ENCODE data around the gene TEKTIP1.

TEKTIP1 gene

GRCh38 chr19:3535235-3535535, 3.8 kb upstream of the TEKTIP1 start:
- H3K4me3 ChIP-seq (ENCODE audit: low read depth, low read length): no peak overlapping the region
- in situ Hi-C loops (cut with HindIII; ENCODE audit: low sequenced_read_pairs): loop anchor here (5.0 kb wide), 1 partner anchor 87 kb away; no protein-coding TSS in a partner anchor
- no peak for DNase-seq (ENCODE audit: low read depth)
- TF ChIP-seq, protein P1, sequence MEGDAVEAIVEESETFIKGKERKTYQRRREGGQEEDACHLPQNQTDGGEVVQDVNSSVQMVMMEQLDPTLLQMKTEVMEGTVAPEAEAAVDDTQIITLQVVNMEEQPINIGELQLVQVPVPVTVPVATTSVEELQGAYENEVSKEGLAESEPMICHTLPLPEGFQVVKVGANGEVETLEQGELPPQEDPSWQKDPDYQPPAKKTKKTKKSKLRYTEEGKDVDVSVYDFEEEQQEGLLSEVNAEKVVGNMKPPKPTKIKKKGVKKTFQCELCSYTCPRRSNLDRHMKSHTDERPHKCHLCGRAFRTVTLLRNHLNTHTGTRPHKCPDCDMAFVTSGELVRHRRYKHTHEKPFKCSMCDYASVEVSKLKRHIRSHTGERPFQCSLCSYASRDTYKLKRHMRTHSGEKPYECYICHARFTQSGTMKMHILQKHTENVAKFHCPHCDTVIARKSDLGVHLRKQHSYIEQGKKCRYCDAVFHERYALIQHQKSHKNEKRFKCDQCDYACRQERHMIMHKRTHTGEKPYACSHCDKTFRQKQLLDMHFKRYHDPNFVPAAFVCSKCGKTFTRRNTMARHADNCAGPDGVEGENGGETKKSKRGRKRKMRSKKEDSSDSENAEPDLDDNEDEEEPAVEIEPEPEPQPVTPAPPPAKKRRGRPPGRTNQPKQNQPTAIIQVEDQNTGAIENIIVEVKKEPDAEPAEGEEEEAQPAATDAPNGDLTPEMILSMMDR (IDR thresholded peaks at IDR 0.05; ENCODE audit: low read depth, low read length, missing control alignments): no peak

- DNase-seq (ENCODE audit: low read depth): no peak
- H3K4me3 ChIP-seq (ENCODE audit: low read depth, low read length): no peak overlapping the region
- in situ Hi-C loops (cut with HindIII; ENCODE audit: low sequenced_read_pairs): loop anchor here (5.0 kb wide), 1 partner anchor 87 kb away; no protein-coding TSS in a partner anchor
- TF ChIP-seq, protein P1 (IDR thresholded peaks at IDR 0.05; ENCODE audit: low read depth, low read length, missing control alignments): no peak
Measured at GRCh38 chr19:3535563-3535965, 3.4 kb upstream of the TEKTIP1 start.

DNA sequence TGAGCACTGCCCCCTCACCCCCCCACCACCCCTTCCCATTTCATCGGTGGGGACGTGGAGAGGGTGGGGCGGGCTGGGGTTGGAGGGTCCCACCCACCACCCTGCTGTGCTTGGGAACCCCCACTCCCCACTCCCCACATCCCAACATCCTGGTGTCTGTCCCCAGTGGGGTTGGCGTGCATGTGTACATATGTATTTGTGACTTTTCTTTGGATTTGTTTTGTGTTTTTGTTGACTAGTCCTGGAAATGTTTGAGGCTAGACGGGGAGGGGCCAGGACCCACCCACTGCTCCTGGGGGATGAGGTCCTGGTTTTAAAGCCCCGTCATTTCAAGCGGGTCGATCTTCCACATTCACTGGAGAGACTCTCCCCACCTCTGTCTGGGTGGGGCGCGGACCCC, 3.0 kb upstream of the TEKTIP1 start:
- TF ChIP-seq, protein P1 (IDR thresholded peaks at IDR 0.05; ENCODE audit: low read depth, low read length, missing control alignments): no peak
- no peak overlapping the region for H3K4me3 ChIP-seq (ENCODE audit: low read depth, low read length)
- in situ Hi-C loops (cut with HindIII; ENCODE audit: low sequenced_read_pairs): loop anchor here (5.0 kb wide), 1 partner anchor 86 kb away; no protein-coding TSS in a partner anchor
- DNase-seq (ENCODE audit: low read depth): no peak

- TF ChIP-seq, protein P1 (IDR thresholded peaks at IDR 0.05; ENCODE audit: low read depth, low read length, missing control alignments): no peak
- no peak overlapping the region for H3K4me3 ChIP-seq (ENCODE audit: low read depth, low read length)
- in situ Hi-C loops (cut with HindIII; ENCODE audit: low sequenced_read_pairs): loop anchor here (5.0 kb wide), 1 partner anchor 86 kb away; no protein-coding TSS in a partner anchor
- DNase-seq (ENCODE audit: low read depth): no peak
Measured at GRCh38 chr19:3536429-3537100, 2.4 kb upstream of the TEKTIP1 start.

DNA sequence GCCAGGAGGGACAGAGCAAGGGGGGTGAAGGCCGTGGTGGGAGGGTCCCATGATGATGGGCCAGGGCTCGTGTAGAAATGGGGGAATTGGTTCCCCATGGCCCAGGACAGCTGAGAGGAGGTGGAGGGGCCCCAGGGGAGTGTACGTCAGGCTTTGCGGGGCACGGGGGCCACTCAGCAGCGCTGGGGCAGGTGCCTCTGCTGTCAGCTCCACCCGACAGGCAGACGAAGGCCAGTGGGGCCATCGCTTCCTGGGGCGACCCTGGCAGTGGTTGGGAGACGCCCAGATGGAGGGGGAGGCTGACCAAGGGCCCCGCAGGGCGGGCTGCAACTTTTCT, 1.9 kb upstream of the TEKTIP1 start:
- no peak overlapping the region for H3K4me3 ChIP-seq (ENCODE audit: low read depth, low read length)
- no peak for DNase-seq (ENCODE audit: low read depth)
- TF ChIP-seq, protein P1 (IDR thresholded peaks at IDR 0.05; ENCODE audit: low read depth, low read length, missing control alignments): no peak
- in situ Hi-C loops (cut with HindIII; ENCODE audit: low sequenced_read_pairs): loop anchor here (5.0 kb wide), 1 partner anchor 85 kb away; no protein-coding TSS in a partner anchor

GRCh38 chr19:3537438-3538240, 1.3 kb upstream of the TEKTIP1 start:
- DNase-seq (ENCODE audit: low read depth): no peak
- H3K4me3 ChIP-seq (ENCODE audit: low read depth, low read length): no peak overlapping the region
- TF ChIP-seq, protein P1 (IDR thresholded peaks at IDR 0.05; ENCODE audit: low read depth, low read length, missing control alignments): no peak
- in situ Hi-C loops (cut with HindIII; ENCODE audit: low sequenced_read_pairs): loop anchor here (5.0 kb wide), 1 partner anchor 85 kb away; no protein-coding TSS in a partner anchor

Measured in astrocyte of the cerebellum (primary cell).